ENCODE results near the gene POLR1B. TPM values are rescaled to one million over a fixed set of nuclear protein-coding genes. Genes with fewer than 3 reads are reported as not detected.
"Not testable (repeated sequence)": the region's sequence is repeated elsewhere in the genome, so short reads cannot be mapped to it uniquely, and the experiment has no call there.

The POLR1B gene
- total RNA-seq, 4 donors from 2014 or later, result 13.0 to 18.1 (median 13.3) TPM

GRCh38 chr2:112494828-112495227 is 47.4 kb upstream of the POLR1B start:
- no peak for DNase-seq
- intact Hi-C loops (cut with DNase I; ENCODE audit: low total_unique reads) (no loop called here), in situ Hi-C loops (cut with MboI; ENCODE audit: low sequenced_read_pairs in 4 of 4) (loop anchor here in 1 of 4 donors (25.0 kb wide), 1 partner anchor 233 kb away; the partner anchor contains the start of gene ZC3H8)
- Histone ChIP-seq H3K27me3 (no peaks in the 10 kb centered on the region), H3K4me1 (peaks cover 0 to 22% of the 10 kb centered on the region in 2 donors), H3K9me3 (no peaks in the 10 kb centered on the region), H3K27ac (peak overlapping the region in 2 of 4 donors; percentile 44 to 61), H3K4me3 (no peak overlapping the region), H3K36me3 (peaks cover 0 to 10% of the 10 kb centered on the region in 2 donors)
- ATAC-seq, result no peak
- TF ChIP-seq, protein P1, sequence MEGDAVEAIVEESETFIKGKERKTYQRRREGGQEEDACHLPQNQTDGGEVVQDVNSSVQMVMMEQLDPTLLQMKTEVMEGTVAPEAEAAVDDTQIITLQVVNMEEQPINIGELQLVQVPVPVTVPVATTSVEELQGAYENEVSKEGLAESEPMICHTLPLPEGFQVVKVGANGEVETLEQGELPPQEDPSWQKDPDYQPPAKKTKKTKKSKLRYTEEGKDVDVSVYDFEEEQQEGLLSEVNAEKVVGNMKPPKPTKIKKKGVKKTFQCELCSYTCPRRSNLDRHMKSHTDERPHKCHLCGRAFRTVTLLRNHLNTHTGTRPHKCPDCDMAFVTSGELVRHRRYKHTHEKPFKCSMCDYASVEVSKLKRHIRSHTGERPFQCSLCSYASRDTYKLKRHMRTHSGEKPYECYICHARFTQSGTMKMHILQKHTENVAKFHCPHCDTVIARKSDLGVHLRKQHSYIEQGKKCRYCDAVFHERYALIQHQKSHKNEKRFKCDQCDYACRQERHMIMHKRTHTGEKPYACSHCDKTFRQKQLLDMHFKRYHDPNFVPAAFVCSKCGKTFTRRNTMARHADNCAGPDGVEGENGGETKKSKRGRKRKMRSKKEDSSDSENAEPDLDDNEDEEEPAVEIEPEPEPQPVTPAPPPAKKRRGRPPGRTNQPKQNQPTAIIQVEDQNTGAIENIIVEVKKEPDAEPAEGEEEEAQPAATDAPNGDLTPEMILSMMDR (IDR thresholded peaks at IDR 0.05 in 4 of 5, conservative IDR thresholded peaks at IDR 0.05 in 1 of 5), result no peak
- no peak for TF ChIP-seq POLR2A (IDR thresholded peaks at IDR 0.05)

DNA sequence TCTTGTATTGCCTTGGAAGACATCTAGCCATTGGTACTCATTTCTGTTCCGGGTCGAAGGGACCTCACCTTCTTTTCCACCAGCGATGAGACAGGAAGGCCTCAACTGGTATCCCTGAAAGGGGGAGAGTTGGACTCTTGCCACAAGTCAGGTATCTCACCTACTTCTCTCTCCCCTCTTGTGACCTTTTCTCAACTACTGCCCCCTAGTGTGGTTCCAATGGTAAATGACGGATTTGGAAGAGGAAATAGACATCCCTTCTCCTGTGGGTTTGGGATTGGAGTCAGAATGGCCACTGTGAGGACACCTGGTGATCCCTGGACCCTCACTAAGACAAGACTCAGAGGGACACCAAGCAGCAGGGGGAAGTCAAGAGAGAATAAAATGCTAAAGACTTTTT is 46.4 kb upstream of the POLR1B start:
- H3K9me3 ChIP-seq; intact Hi-C loops (cut with DNase I; ENCODE audit: low total_unique reads); H3K4me3 ChIP-seq; DNase-seq; ATAC-seq; H3K27ac ChIP-seq; H3K27me3 ChIP-seq: not testable (repeated sequence)
- Histone ChIP-seq H3K4me1 (peaks cover 0 to 22% of the 10 kb centered on the region in 2 donors), H3K36me3 (peaks cover 0 to 10% of the 10 kb centered on the region in 2 donors)
- in situ Hi-C loops (cut with MboI; ENCODE audit: low sequenced_read_pairs in 4 of 4), result loop anchor here in 1 of 4 donors (25.0 kb wide), 1 partner anchor 234 kb away; the partner anchor contains the start of gene ZC3H8

GRCh38 chr2:112500850-112501484 is 41.3 kb upstream of the POLR1B start:
- H3K36me3 ChIP-seq; H3K9me3 ChIP-seq; H3K27me3 ChIP-seq; H3K27ac ChIP-seq; H3K4me1 ChIP-seq; intact Hi-C loops (cut with DNase I; ENCODE audit: low total_unique reads); H3K4me3 ChIP-seq; in situ Hi-C loops (cut with MboI; ENCODE audit: low sequenced_read_pairs in 4 of 4): not testable (repeated sequence)
- DNase-seq, result peak in 1 of 2 donors; percentile 50
- ATAC-seq, result peak; percentile 88 to 96
- TF ChIP-seq, protein P1 (IDR thresholded peaks at IDR 0.05 in 4 of 5, conservative IDR thresholded peaks at IDR 0.05 in 1 of 5), result peak in 3 of 5 experiments; percentile 14 to 49 (median 22)

- H3K4me1 ChIP-seq; H3K36me3 ChIP-seq; ATAC-seq; intact Hi-C loops (cut with DNase I; ENCODE audit: low total_unique reads); in situ Hi-C loops (cut with MboI; ENCODE audit: low sequenced_read_pairs in 4 of 4); DNase-seq; H3K27me3 ChIP-seq; H3K27ac ChIP-seq; H3K9me3 ChIP-seq; H3K4me3 ChIP-seq: not testable (repeated sequence)
Observed at GRCh38 chr2:112509239-112509998, 32.8 kb upstream of the POLR1B start.

DNA sequence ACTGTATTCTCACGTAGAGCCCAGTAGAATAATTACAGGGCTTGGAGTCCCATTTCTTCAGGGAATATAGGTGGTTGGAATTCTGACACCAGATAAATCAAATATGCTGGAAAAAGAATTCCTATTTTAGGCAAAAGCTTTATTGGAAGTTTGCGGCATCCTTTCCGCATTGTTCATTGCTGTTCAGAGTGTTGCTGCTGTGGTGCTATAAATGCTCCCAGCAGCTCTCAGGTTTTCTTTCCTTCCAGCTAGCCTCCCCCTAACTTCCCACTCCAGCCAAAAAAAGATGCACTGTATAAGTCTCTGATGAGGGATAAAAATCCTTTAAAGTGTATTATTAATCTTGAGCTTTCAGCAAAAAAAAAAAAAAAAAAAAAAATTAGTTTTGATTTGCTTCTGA is 25.5 kb upstream of the POLR1B start:
- Histone ChIP-seq H3K36me3 (peaks cover 0 to 26% of the 10 kb centered on the region in 2 donors), H3K4me1 (no peaks in the 10 kb centered on the region), H3K27ac (no peak overlapping the region), H3K27me3 (no peaks in the 10 kb centered on the region), H3K9me3 (no peaks in the 10 kb centered on the region), H3K4me3 (no peak overlapping the region)
- intact Hi-C loops (cut with DNase I; ENCODE audit: low total_unique reads), result no loop called here
- no peak for TF ChIP-seq POLR2A (IDR thresholded peaks at IDR 0.05)
- TF ChIP-seq, protein P1 (IDR thresholded peaks at IDR 0.05 in 4 of 5, conservative IDR thresholded peaks at IDR 0.05 in 1 of 5), result no peak
- ATAC-seq (no peak), DNase-seq (no peak)
- in situ Hi-C loops (cut with MboI; ENCODE audit: low sequenced_read_pairs in 4 of 4), result no loop called here

All from gastrocnemius medialis (tissue), 4 donors.